HG03064 (cell line): ENCODE measurements around the gene ABCA8.
"Not testable (repeated sequence)": the region's sequence is repeated elsewhere in the genome, so short reads cannot be mapped to it uniquely, and the experiment has no call there.

Experiments
- ATAC-seq: cut with Tn5 transposase; IDR thresholded peaks from one replicate; pipeline ENCODE4 v1.9.1; 2021; ENCODE audit warnings: low read depth; ENCODE audit not compliant: unreplicated experiment

Gene ABCA8

GRCh38 chr17:68955181-68955841, at the start of gene ABCA8:
Gene ABCA8, minus strand, starts transcription at chr17:68955392. Its CDS starts 13,358 bp downstream, at chr17:68942034.
- ATAC-seq, result no peak

- ATAC-seq, result not testable (repeated sequence)
Measured at GRCh38 chr17:69004759-69005158, 49.6 kb upstream of the ABCA8 start.

GRCh38 chr17:68999743-69000142, 44.6 kb upstream of the ABCA8 start:
- not testable (repeated sequence) for ATAC-seq

GRCh38 chr17:68993112-68993511, 37.9 kb upstream of the ABCA8 start:
- no peak for ATAC-seq

GRCh38 chr17:68987966-68988365, 32.8 kb upstream of the ABCA8 start:
- ATAC-seq, result no peak

GRCh38 chr17:68981288-68981687, 26.1 kb upstream of the ABCA8 start:
- no peak for ATAC-seq

- no peak for ATAC-seq
Measured at GRCh38 chr17:68973098-68973846, 18.1 kb upstream of the ABCA8 start.

- no peak for ATAC-seq
Measured at GRCh38 chr17:68972119-68972704, 17.0 kb upstream of the ABCA8 start.

- ATAC-seq, result no peak
Measured at GRCh38 chr17:68969101-68969500, 13.9 kb upstream of the ABCA8 start.

- no peak for ATAC-seq
Measured at GRCh38 chr17:68963958-68964357, 8.8 kb upstream of the ABCA8 start.

GRCh38 chr17:68961214-68961882, 6.2 kb upstream of the ABCA8 start:
- ATAC-seq, result no peak

GRCh38 chr17:68959117-68959516, 3.9 kb upstream of the ABCA8 start:
- not testable (repeated sequence) for ATAC-seq

GRCh38 chr17:68957944-68958343, 2.8 kb upstream of the ABCA8 start:
- no peak for ATAC-seq

GRCh38 chr17:68954146-68954896, 871 bp downstream of the ABCA8 start:
- no peak for ATAC-seq

- ATAC-seq, result no peak
Measured at GRCh38 chr17:68953340-68953997, 1.7 kb downstream of the ABCA8 start.

GRCh38 chr17:68950725-68951124, 4.5 kb downstream of the ABCA8 start:
- ATAC-seq, result no peak

- not testable (repeated sequence) for ATAC-seq
Measured at GRCh38 chr17:68947868-68948267, 7.3 kb downstream of the ABCA8 start.

- no peak for ATAC-seq
Measured at GRCh38 chr17:68944435-68945035, 10.7 kb downstream of the ABCA8 start.

GRCh38 chr17:68943812-68944182, 11.4 kb downstream of the ABCA8 start:
- not testable (repeated sequence) for ATAC-seq
